GM19438 (cell line): ENCODE data around the gene CACNA1B.

ENCODE experiments used
- ATAC-seq: cut with Tn5 transposase; IDR thresholded peaks from one replicate; pipeline ENCODE4 v1.9.1; 2021; ENCODE audit warnings: low read depth; ENCODE audit not compliant: unreplicated experiment

Gene CACNA1B

DNA sequence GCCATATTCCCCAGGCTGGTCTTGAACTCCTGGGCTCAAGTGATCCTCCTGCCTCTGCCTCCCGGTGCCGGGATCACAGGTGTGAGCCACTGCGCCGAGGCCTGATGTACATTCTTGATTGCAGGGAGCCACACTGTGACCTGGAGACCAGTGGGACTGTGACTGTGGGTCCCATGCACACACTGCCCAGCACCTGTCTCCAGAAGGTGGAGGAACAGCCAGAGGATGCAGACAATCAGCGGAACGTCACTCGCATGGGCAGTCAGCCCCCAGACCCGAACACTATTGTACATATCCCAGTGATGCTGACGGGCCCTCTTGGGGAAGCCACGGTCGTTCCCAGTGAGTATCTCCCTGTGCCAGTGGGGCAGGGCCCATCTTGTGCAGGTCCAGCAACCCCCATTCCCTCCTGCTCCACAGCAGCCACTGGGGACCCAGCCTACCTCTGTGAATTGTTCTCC, 147.3 kb downstream of the CACNA1B start:
- no peak for ATAC-seq

DNA sequence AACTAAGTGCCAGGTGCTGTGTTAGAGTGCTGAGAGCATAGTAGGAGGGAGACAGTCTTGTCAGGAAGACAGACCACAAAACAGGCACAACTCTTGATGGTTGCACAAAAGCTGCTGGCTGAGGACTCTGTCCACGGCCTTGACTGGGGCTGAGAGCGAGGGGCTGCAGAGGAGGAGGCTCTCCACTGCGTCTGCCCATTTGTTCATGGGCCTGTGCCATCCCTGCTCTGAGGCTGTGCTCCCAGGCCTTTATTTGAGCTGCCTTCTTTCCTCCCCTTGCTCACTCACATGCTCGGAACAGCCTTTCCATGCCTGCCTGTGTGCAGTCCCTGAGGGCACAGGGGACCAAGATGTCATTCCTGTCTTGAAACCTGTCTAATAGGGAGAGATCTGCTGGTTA, 147.8 kb downstream of the CACNA1B start:
- no peak for ATAC-seq

GRCh38 chr9:138025908-138026307, 148.3 kb downstream of the CACNA1B start:
- ATAC-seq = no peak

DNA sequence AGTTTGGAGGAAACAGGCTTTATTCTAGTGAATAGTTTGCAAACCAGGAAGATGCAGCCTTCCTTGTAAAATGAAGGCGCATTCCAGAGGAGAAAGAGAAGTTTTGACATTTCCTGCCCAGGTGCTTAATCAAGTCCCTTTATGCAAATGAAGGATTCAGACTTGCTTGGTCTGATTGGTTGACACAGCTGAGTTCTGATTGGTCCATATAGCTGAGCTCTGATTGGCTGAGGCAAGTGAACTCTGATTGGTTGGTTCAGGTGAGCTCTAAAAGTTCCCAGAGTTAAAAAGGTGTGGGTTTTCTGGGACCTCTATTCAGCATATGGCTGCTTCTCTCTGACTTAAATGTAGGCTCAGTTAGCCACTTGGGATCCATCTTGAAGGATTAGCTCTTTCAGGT, 151.0 kb downstream of the CACNA1B start:
- no peak for ATAC-seq

DNA sequence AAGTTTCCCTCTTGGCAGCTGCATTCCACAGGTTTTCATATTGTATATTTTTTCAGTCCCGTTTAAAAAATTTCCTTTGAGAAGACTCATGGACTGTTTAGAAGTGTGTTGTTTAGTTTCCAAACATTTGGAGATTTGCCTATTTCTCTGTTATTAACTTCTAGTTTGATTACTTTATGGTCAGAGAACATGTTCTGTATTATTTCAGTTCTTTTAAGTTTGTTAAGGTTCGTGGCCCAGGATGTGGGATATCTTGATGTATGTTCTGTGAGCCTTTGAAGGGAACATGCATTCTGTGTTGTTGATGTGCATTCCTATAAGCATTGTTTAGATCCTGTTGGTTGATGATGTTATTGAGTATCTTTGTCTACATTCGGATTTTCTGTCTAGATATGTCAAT, 153.6 kb downstream of the CACNA1B start:
- no peak for ATAC-seq

GRCh38 chr9:138033950-138034349, 156.4 kb downstream of the CACNA1B start:
- ATAC-seq = no peak

DNA sequence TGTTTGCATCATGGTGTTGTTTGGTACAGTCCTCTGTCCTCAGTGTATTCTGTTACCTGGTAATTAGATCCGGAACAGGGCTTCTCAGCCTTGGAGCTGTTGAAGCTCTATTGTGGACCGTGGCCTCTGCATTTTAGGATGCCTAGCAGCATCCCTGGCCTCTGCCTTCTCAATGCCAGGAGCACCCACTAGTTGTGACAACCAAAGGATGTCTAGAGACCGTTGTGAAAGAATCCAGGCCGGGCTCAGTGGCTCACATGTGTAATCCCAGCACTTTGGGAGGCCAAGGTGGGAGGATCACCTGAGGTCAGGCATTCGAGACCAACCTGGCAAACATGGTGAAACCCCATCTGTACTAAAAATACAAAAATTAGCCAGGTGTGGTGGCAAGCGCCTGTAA, 159.6 kb downstream of the CACNA1B start:
- ATAC-seq = no peak

DNA sequence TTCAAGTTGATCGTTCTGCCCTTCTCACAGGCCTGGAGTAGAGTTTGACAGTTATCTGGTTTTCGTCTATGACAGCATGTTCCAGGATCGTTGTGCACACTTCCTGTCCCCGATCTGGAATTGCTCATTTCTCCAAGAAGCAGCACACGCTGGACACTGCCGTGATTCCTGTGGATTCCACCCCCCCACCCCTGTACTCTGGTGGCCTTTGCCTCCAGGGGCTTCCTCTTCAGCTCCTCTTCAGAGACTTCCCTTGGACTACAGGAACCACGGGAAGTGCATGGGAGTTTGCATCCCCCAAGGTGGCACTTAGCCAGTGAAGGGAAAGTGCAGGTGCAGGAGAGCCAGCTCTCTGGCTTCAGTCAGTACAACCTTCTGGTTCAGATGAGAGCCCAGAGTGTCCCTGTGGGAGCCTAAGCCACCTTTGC, 160.7 kb downstream of the CACNA1B start:
- ATAC-seq = no peak

DNA sequence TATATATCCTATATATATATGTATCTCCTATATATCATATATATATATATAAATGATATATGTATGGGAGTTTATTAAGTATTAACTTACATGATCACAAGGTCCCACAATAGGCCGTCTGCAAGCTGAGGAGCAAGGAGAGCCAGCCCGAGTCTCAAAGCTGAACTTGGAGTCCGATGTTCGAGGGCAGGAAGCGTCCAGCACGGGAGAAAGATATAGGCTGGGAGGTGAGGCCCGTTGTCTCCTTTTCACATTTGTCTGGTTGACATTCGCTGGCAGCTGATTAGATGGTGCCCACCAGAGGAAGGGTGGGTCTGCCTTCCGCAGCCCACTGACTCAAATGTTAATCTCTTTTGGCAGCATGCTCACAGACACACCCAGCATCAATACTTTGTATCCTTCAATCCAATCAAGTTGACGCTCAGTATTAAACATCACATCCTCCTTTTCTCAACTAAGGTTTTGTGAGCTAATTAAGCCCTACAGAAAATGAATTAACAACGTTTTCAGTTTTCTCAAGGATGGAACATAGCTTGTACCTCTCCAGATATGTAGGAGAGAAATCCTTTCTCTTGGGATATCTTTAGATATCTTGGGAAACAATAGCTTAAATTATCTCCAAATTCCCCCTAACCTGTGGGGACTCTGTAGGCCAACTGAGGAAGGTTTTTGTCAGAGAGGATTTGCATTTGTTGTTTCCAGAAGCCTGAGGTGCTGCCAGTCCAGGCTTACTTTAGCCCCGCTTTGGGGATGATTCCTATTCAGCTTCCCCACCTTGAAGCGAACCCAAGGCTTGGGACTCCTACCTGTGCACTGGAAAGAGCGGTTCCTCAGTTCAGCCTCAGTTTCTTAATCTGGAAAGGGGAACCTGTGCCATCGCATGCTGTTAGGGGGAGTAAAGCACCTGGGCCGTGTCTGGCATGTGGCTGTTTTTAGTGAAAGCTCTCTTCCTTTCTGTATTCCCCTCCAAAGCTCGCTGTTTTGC, 163.2 kb downstream of the CACNA1B start:
- no peak for ATAC-seq

GRCh38 chr9:138042146-138042545, 164.6 kb downstream of the CACNA1B start:
- ATAC-seq = no peak

DNA sequence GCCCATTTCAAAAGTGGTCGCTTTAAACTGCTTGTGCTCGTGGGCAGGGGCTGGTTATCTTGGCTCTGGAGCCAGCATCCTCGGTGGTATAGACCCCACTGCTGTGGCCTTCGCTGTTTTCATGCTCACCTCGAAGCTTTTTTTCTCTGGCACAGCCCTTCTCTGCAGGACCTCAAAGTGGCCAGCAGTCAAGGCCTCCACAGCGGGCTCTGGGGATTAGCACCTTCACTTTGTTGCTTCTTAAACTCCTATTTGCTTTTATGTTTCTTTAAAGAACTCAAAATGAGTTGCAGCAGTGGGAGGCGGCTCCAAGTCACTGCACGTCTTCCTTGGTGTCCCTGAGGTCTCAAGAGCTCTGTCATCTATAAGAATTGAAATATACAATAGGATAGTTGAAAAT, 165.1 kb downstream of the CACNA1B start:
- ATAC-seq = no peak

DNA sequence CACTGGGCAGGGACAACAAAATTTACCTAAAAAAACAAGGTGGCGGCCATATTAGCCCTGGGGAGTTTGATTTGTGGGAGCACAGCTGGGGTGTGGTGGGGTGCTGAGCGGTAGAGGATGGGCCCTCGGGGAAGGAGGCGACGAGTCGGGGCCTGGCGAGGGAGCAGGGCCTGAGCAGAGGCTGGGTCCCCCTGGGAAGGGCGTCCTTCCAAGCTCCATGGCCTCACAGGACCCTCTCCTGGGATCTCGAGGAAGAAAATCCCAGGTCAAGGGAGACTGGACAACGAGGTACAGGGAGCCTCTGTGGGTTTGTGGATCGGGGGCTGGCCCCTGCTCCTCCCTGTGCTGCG, 165.5 kb downstream of the CACNA1B start:
- no peak for ATAC-seq

- ATAC-seq = no peak
Measured at GRCh38 chr9:138043411-138044345, 166.1 kb downstream of the CACNA1B start.

GRCh38 chr9:138044485-138045383, 167.2 kb downstream of the CACNA1B start:
- ATAC-seq = no peak

DNA sequence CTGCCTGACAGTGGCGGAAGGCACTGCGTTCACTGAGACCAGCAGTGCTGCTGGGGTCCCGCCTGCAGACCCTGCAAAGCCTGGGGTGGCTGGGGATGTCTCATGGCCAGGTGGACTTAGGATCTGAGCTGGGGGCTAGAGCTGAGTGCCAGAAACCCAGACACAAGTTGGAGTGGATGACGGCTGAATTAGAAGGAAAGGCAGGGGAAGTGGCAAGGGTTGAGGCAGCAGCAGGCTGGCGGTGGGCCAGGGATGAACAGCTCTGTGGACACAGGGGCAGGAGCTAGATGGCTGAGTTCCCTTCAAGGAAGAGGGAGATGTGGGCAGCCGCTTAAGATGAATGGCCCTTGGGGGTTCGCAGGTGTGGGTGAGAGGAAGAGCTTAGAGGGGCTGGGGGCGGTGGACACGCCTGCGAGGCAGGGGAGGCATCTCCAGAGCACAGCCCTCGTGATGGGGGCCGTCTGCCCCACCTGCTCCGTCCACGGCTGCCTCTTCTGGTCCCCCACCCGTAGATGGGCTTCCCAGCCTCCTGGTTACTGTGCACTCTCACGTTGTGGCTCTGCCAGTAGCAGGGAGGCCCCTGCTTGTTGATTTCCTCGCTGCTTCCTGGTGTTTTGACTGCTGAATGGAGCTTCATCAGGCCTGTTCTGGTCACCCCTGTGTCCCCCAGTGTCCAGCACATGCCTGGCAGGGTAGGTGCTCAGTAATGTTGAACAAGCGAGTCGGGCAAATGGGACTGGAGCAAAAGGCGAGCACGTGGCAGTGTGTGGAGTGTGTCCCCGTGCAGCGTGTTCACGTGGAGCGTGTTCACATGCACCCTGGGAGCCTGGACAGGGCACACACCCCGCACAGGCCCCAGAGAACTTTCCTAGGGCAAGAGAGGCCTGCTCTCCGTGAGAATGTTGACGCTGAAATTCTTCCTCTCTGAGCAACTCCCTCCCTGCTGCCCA, 168.2 kb downstream of the CACNA1B start:
- no peak for ATAC-seq

DNA sequence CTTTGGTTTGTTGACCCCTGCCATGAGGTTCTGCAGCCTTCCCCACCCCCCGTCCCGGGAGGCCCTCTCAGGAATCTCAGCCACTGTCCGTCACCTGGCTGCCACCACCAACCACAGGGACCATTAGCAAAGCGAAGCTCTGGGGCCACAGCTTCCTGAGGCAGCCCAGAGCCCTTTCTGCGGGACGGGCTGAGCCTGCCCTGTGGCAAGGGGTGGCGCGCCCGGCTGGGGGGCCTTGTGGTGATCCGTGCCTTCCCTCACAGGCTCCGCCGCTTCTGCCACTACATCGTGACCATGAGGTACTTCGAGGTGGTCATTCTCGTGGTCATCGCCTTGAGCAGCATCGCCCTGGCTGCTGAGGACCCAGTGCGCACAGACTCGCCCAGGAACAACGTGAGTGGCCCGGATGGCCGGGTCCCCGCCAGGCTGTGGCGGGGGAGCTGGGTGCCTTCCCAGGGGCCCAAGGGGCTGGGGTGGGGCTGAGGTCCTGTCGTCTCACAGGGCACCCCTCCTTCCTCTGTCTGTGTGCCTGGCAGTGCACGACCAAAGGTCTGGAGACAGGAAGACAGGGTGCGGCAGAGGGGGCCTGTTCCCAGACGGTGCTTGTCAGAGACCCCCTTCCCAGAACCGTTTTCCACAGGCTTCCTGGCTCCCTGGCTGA, 169.2 kb downstream of the CACNA1B start:
- ATAC-seq = no peak

DNA sequence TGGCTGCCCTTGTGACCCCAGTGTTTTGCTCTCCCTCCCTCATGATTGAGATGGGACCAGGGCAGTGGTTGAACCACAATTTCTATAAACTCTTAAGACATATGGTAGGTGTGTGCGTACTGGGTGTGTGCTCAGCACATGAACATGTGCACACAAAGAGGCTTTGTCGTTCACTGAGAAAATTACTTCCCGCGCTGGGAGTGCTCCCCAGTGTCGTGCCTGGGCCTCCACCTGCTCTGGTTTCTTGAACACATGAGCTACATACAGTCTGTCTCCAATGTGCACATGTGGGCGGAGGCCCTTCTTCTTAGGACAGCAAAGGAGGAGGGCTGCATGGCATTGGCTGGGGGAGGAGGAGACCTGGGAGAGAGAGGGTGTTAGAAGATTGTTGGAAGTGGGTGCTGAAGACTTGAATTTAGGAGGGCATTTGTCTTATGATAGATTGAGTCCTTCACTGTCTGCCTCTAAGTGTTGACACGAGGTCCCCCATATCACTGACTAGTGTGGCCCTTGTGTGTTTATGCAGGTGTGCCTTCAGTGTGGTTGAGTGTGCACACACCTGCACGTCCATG, 170.0 kb downstream of the CACNA1B start:
- no peak for ATAC-seq

DNA sequence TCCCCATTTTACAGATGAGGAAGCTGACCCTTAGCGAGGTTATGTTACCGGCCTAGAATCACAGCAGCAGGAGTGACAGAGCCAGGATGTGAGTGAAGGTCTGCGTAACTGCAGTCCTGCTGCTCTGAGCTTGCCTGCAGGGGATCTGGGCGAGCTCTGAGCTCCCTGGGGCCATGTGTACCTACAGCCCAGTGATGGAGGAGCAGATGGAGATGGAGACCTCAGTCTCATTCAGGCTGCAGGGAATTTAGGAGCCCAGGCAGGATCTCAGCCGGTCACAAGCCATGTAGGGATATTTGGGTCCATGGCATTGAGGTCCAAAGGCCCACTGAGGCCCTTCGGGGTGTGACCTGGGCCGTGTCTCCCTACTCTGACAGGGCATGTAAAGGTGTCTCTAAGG, 170.6 kb downstream of the CACNA1B start:
- ATAC-seq = no peak
